Placental pericyte (primary cell): ENCODE data around the gene EDA. TPM values are rescaled to one million over a fixed set of nuclear protein-coding genes. Genes with fewer than 3 reads are reported as not detected.

Experiments used
- small RNA-seq: library from RNA; depleted of rRNA; stranded (forward); fragments of <200 nt; gene quantifications from one replicate; pipeline ENCODE3, GENCODE V24; 2012; ENCODE audit warnings: low replicate concordance
- total RNA-seq: library from RNA; depleted of rRNA; stranded (reverse); fragments of >200 nt; gene quantifications from 2 replicates; pipeline ENCODE4 v1.2.3, GENCODE V29; 2012

EDA gene
- 0.22 and 0.86 TPM in 2 replicates for total RNA-seq

GRCh38 chrX:69615779-69616456, at the start of gene EDA:
Gene EDA, plus strand, starts transcription at chrX:69616113.

GRCh38 chrX:70049925-70050324, 434.0 kb downstream of the EDA start, which contains the start of gene AWAT2:
Gene AWAT2, minus strand, starts transcription at chrX:70049938. Its CDS starts 6 bp downstream, at chrX:70049932.

GRCh38 chrX:70062076-70062475, 446.2 kb downstream of the EDA start, which contains the start of gene OTUD6A:
Gene OTUD6A, plus strand, starts transcription at chrX:70062457. Its CDS starts 68 bp downstream, at chrX:70062525.

Small RNAs within 50 kb of the gene (small RNA-seq; reads per million reads assigned to genes)
- gene MIR676: 0.39 reads per million, percentile 10 among the genes with 10 or more reads in this experiment
- gene RF00012: not detected

Other genes starting within 250 kb of the EDA start
- gene NALF2, start 111.8 kb upstream of the EDA start, total RNA-seq: not detected in 2 replicates